Parathyroid adenoma (tissue), 2 donors: ENCODE measurements around the gene TP53BP1.
"Not testable (repeated sequence)": the region's sequence is repeated elsewhere in the genome, so short reads cannot be mapped to it uniquely, and the experiment has no call there.

Experiments
- H2AFZ ChIP-seq: fragments of 300-600 bp; sonication (generic); one replicate; pipeline ENCODE4 v1.7.0; 2017; ENCODE audit warnings: antibody characterized with exemption, mild to moderate bottlenecking
- H3K27ac ChIP-seq: fragments of 300-600 bp; sonication (generic); one replicate; pipeline ENCODE4 v1.7.0; 2017
- H3K27me3 ChIP-seq: fragments of 300-600 bp; sonication (generic); one replicate; pipeline ENCODE4 v1.7.0; 2017; ENCODE audit warnings: low read length; ENCODE audit not compliant: control insufficient read depth, insufficient read depth
- H3K36me3 ChIP-seq: fragments of 300-600 bp; sonication (generic); one replicate; pipeline ENCODE4 v1.7.0; 2017; ENCODE audit warnings: low read length; ENCODE audit not compliant: control insufficient read depth, insufficient read depth
- H3K4me1 ChIP-seq: fragments of 300-600 bp; sonication (generic); one replicate; pipeline ENCODE4 v1.7.0; 2017; ENCODE audit warnings: control low read depth
- H3K4me2 ChIP-seq: fragments of 300-600 bp; sonication (generic); one replicate; pipeline ENCODE4 v1.7.0; 2017; ENCODE audit warnings: low read length
- H3K4me3 ChIP-seq: fragments of 300-600 bp; sonication (generic); one replicate; pipeline ENCODE4 v1.7.0; 2017; ENCODE audit warnings: low read depth, low read length
- H3K79me2 ChIP-seq: fragments of 300-600 bp; sonication (generic); one replicate; pipeline ENCODE4 v1.7.0; 2017; ENCODE audit warnings: control low read depth
- H3K9ac ChIP-seq: fragments of 300-600 bp; sonication (generic); one replicate; pipeline ENCODE4 v1.7.0; 2017; ENCODE audit warnings: mild to moderate bottlenecking
- H3K9me3 ChIP-seq: fragments of 300-600 bp; sonication (generic); one replicate; pipeline ENCODE4 v1.7.0; 2017; ENCODE audit warnings: low read length; ENCODE audit not compliant: control insufficient read depth
- TF ChIP-seq, protein P1 (sequence below): fragments of 300-600 bp; sonication (generic); IDR thresholded peaks from one replicate; pipeline ENCODE4 v1.7.0; 2017; ENCODE audit warnings: antibody characterized with exemption, mild to moderate bottlenecking
- donor health status: primary hyperparathyroidism.

TP53BP1 gene

GRCh38 chr15:43492673-43493601, at the start of gene TP53BP1:
TSS of gene TP53BP1 (minus strand) at chr15:43493156. CDS start at chr15:43493043, 113 bp downstream.
- peak within 1 kb of the TSS; percentile 28 for H3K9ac ChIP-seq
- peaks cover 6% of the 10 kb centered on the region for H3K4me1 ChIP-seq
- no peaks in the 10 kb centered on the region for H3K36me3 ChIP-seq
- peak within 1 kb of the TSS; percentile 80 for H3K27ac ChIP-seq
- TF ChIP-seq, protein P1, sequence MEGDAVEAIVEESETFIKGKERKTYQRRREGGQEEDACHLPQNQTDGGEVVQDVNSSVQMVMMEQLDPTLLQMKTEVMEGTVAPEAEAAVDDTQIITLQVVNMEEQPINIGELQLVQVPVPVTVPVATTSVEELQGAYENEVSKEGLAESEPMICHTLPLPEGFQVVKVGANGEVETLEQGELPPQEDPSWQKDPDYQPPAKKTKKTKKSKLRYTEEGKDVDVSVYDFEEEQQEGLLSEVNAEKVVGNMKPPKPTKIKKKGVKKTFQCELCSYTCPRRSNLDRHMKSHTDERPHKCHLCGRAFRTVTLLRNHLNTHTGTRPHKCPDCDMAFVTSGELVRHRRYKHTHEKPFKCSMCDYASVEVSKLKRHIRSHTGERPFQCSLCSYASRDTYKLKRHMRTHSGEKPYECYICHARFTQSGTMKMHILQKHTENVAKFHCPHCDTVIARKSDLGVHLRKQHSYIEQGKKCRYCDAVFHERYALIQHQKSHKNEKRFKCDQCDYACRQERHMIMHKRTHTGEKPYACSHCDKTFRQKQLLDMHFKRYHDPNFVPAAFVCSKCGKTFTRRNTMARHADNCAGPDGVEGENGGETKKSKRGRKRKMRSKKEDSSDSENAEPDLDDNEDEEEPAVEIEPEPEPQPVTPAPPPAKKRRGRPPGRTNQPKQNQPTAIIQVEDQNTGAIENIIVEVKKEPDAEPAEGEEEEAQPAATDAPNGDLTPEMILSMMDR: no peak
- peak within 1 kb of the TSS; percentile 76 for H3K4me2 ChIP-seq
- H3K9me3 ChIP-seq: no peaks in the 10 kb centered on the region
- H3K27me3 ChIP-seq: no peaks in the 10 kb centered on the region
- peak within 1 kb of the TSS; percentile 89 for H2AFZ ChIP-seq
- peak within 1 kb of the TSS; percentile 66 for H3K4me3 ChIP-seq
- H3K79me2 ChIP-seq: peaks cover 6% of the 10 kb centered on the region

DNA sequence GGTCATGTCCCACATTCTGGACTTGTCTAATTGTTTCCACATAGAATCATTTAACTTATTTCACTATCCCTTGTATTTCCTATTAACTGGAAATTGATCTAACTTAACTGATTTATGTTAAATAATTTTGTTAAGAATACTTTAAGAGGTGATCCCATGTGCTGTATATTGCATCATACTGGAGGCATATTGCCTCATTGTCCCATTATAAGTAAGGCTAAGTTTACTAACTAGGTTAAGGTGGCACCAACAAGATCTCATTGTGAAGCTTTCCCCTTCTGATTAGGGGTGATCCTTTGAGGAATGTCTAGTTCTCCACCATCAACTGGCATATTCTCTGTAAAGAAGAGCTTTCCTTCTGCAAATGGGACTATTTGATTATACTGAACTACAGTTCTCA, 48.8 kb upstream of the TP53BP1 start:
- no peaks in the 10 kb centered on the region for H3K9me3 ChIP-seq
- H3K4me3 ChIP-seq: no peak overlapping the region
- no peaks in the 10 kb centered on the region for H3K27me3 ChIP-seq
- H3K27ac ChIP-seq: no peak overlapping the region
- no peaks in the 10 kb centered on the region for H3K4me1 ChIP-seq
- TF ChIP-seq, protein P1: no peak
- H3K79me2 ChIP-seq: no peaks in the 10 kb centered on the region
- no peaks in the 10 kb centered on the region for H3K36me3 ChIP-seq
- no peak overlapping the region for H3K4me2 ChIP-seq
- no peak overlapping the region for H2AFZ ChIP-seq
- H3K9ac ChIP-seq: no peak overlapping the region

- no peak overlapping the region for H3K4me3 ChIP-seq
- H3K27me3 ChIP-seq: no peaks in the 10 kb centered on the region
- no peak overlapping the region for H3K4me2 ChIP-seq
- H3K27ac ChIP-seq: no peak overlapping the region
- no peak overlapping the region for H3K9ac ChIP-seq
- TF ChIP-seq, protein P1: no peak
- H3K79me2 ChIP-seq: no peaks in the 10 kb centered on the region
- no peaks in the 10 kb centered on the region for H3K36me3 ChIP-seq
- H3K4me1 ChIP-seq: no peaks in the 10 kb centered on the region
- no peak overlapping the region for H2AFZ ChIP-seq
- H3K9me3 ChIP-seq: no peaks in the 10 kb centered on the region
Observed at GRCh38 chr15:43538091-43538490, 45.1 kb upstream of the TP53BP1 start.

- Histone ChIP-seq H3K4me2 (no peak overlapping the region), H3K9ac (no peak overlapping the region), H3K27me3 (no peaks in the 10 kb centered on the region), H3K4me3 (no peak overlapping the region), H3K79me2 (no peaks in the 10 kb centered on the region), H3K36me3 (no peaks in the 10 kb centered on the region), H3K4me1 (no peaks in the 10 kb centered on the region), H2AFZ (no peak overlapping the region), H3K27ac (no peak overlapping the region), H3K9me3 (no peaks in the 10 kb centered on the region)
- TF ChIP-seq, protein P1: no peak
Observed at GRCh38 chr15:43534897-43535296, 41.9 kb upstream of the TP53BP1 start.

DNA sequence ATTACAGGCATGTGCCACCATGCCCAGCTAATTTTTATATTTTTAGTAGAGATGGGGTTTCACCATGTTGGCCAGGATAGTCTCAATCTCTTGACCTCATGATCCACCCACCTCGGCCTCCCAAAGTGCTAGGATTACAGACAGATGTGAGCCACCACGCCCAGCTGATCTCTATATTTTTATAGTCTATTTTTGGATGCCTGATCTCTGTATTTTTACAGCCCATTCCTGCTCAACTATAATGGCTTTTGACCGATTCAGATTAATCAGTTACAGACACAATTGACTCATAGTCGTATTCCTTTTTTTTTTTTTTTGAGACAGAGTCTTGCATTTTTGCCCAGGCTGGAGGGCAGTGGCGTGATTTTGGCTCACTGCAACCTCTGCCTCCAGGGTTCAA, 39.9 kb upstream of the TP53BP1 start:
- H3K27ac ChIP-seq, H3K9ac ChIP-seq, H3K4me3 ChIP-seq, H3K36me3 ChIP-seq, H3K9me3 ChIP-seq, H2AFZ ChIP-seq, H3K79me2 ChIP-seq, H3K4me1 ChIP-seq, H3K27me3 ChIP-seq, H3K4me2 ChIP-seq: not testable (repeated sequence)
